Thyroid gland (tissue), 4 donors: ENCODE measurements around the gene SLC22A17.

Source experiments
- CTCF ChIP-seq, 6 experiments: fragments of 200-600 bp in 3 of 6; fragments of 450-650 bp in 3 of 6; sonication (generic) in 3 of 6; IDR thresholded peaks; one replicate each; pipeline ENCODE4 v1.5.1; 2016 to 2019; ENCODE audit warnings: antibody characterized with exemption in 6 of 6, mild to moderate bottlenecking in 2 of 6, inconsistent platforms in 1 of 6, moderate library complexity in 1 of 6
- POLR2A ChIP-seq, 2 donors: fragments of 450-650 bp; IDR thresholded peaks; one replicate each; pipeline ENCODE4 v1.6.1; 2017; ENCODE audit warnings: antibody characterized with exemption in 2 of 2, mild to moderate bottlenecking in 2 of 2, moderate library complexity in 1 of 2

- TF ChIP-seq CTCF (IDR thresholded peaks at IDR 0.05) (no peak), POLR2A (IDR thresholded peaks at IDR 0.05) (no peak)
Observed at GRCh38 chr14:23364164-23365035, 11.7 kb upstream of the SLC22A17 start.
